C4-2B (cell line): ENCODE measurements around the gene GALNT10.

Experiments used
- ZFX ChIP-seq: fragments of 450-650 bp; IDR thresholded peaks from 2 replicates; pipeline ENCODE4 v1.6.1; 2017
- TF ChIP-seq, protein P1 (sequence below): fragments of 450-650 bp; conservative IDR thresholded peaks from 2 replicates; pipeline ENCODE4 v1.5.1; 2017; ENCODE audit warnings: mild to moderate bottlenecking

DNA sequence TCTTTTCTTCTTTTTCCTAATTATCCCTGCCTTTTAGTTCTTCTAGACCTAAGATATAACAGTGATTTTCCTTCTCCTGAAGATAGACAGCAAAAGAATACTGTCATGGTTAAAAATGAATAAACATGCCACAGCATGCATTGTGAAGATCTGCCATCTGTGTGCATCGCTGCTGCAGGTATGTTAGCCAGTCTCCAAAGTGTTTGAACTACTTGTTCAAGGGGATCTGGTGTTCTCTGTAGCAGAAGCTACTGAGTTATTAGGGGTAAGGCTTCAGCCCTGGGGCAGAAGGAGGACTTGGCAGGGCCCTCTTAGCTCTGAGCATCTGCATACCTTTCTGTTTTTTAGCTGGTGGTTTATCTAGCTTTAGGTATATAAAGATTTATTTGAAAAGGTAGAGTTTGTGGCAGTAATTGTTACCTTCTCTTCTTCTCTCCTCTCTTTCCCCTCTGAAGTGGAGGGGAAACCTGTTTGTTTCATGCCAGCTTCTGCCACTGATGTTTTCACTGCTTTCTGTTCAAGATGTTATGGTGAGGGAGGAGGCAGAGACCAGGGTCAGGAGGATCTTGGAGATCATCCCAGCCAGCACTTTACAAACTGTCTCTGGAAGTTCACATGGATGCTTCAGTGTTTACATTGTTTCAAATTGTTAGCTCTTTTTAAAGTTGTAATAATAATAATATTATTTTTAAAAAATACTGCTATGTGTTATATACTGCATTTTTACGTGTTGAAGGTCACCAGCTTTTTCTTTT, 25.2 kb downstream of the GALNT10 start:
- TF ChIP-seq, protein P1, sequence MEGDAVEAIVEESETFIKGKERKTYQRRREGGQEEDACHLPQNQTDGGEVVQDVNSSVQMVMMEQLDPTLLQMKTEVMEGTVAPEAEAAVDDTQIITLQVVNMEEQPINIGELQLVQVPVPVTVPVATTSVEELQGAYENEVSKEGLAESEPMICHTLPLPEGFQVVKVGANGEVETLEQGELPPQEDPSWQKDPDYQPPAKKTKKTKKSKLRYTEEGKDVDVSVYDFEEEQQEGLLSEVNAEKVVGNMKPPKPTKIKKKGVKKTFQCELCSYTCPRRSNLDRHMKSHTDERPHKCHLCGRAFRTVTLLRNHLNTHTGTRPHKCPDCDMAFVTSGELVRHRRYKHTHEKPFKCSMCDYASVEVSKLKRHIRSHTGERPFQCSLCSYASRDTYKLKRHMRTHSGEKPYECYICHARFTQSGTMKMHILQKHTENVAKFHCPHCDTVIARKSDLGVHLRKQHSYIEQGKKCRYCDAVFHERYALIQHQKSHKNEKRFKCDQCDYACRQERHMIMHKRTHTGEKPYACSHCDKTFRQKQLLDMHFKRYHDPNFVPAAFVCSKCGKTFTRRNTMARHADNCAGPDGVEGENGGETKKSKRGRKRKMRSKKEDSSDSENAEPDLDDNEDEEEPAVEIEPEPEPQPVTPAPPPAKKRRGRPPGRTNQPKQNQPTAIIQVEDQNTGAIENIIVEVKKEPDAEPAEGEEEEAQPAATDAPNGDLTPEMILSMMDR, result no peak
- TF ChIP-seq ZFX, result no peak
